Endothelial cell of umbilical vein (primary cell): Measurements from ENCODE around the gene COL4A2. TPM values are rescaled to one million over a fixed set of nuclear protein-coding genes. Genes with fewer than 3 reads are reported as not detected.

ENCODE experiments used
- BruUV-seq: library from RNA; stranded (reverse); fragments of 400-500 nt; replicated peaks from 2 replicates; lab custom pipeline; 2021; lab: Mats Ljungman, UMichigan
- CTCF ChIA-PET: fragments of 300-600, 350-600 bp; sonication (Branson Sonifier 250); formaldehyde crosslinking; loops from one replicate; lab custom pipeline; 2021; ENCODE audit warnings: antibody characterized with exemption, inconsistent platforms; lab: Charles Lee
- POLR2A ChIA-PET: fragments of 300-600, 350-600 bp; sonication (Branson Sonifier 250); formaldehyde crosslinking; loops from one replicate; lab custom pipeline; 2021; ENCODE audit warnings: antibody characterized with exemption, inconsistent platforms; lab: Charles Lee
- DNase-seq: peaks from one replicate; pipeline ENCODE4 v3.0.0-alpha.2; 2011; ENCODE audit warnings: low read depth, low spot score
- FAIRE-seq: peaks from 2 replicates; lab custom pipeline; 2011; peaks lifted over from hg19 to GRCh38; lab: Jason Lieb, UNC
- H2AFZ ChIP-seq: 2 replicates; pipeline ENCODE4 v1.6.0; 2012; ENCODE audit warnings: low read depth, low read length, control low read depth, inconsistent platforms
- H3K27ac ChIP-seq: 2 replicates; pipeline ENCODE4 v1.5.1; 2011; ENCODE audit warnings: low read depth, mild to moderate bottlenecking, control low read depth, low read length, moderate library complexity; ENCODE audit not compliant: insufficient read depth
- H3K27me3 ChIP-seq, 2 experiments: 2 replicates each; pipeline versions ENCODE4 v1.6.0 to v1.6.1; 2011; ENCODE audit warnings: low read length in 2 of 2, mixed read lengths in 1 of 2; ENCODE audit not compliant: control insufficient read depth in 2 of 2, insufficient read depth in 2 of 2
- H3K36me3 ChIP-seq, 2 experiments: 2 replicates in 1 of 2; 3 replicates in 1 of 2; pipeline ENCODE4 v1.5.1; 2011; ENCODE audit warnings: low read length in 2 of 2, mild to moderate bottlenecking in 1 of 2, moderate library complexity in 1 of 2; ENCODE audit not compliant: control insufficient read depth in 2 of 2, insufficient read depth in 2 of 2; ENCODE audit errors: extremely low read depth in 1 of 2
- H3K4me1 ChIP-seq: 3 replicates; pipeline ENCODE4 v1.5.1; 2011; ENCODE audit warnings: mild to moderate bottlenecking, low read length; ENCODE audit not compliant: control insufficient read depth, insufficient read depth; ENCODE audit errors: extremely low read depth
- H3K4me2 ChIP-seq: 2 replicates; pipeline ENCODE4 v1.6.1; 2011; ENCODE audit warnings: low read length, control low read depth, mixed read lengths; ENCODE audit not compliant: insufficient read depth
- H3K4me3 ChIP-seq, 3 experiments: fragments of 200-600 bp in 1 of 3; sonication (generic), shearing (Covaris generic) in 1 of 3; replicated peaks in 1 of 3; 2 replicates each; pipeline ENCODE4 v1.5.1; 2011 to 2016; ENCODE audit warnings: control low read depth in 3 of 3, low read length in 3 of 3, mild to moderate bottlenecking in 2 of 3, inconsistent platforms in 1 of 3, low read depth in 1 of 3, moderate library complexity in 1 of 3; ENCODE audit not compliant: insufficient read depth in 1 of 3
- H3K79me2 ChIP-seq: 2 replicates; pipeline ENCODE4 v1.6.0; 2012; ENCODE audit warnings: low read length, inconsistent platforms; ENCODE audit not compliant: control insufficient read depth, insufficient read depth
- H3K9ac ChIP-seq: replicated peaks from 2 replicates; pipeline ENCODE3; 2011; ENCODE audit warnings: low read length, control low read depth; ENCODE audit not compliant: insufficient read depth; ENCODE audit errors: extremely low read depth
- H3K9me1 ChIP-seq: replicated peaks from 3 replicates; pipeline ENCODE4 v1.6.0; 2011; ENCODE audit warnings: mild to moderate bottlenecking, low read length; ENCODE audit not compliant: control insufficient read depth, insufficient read depth; ENCODE audit errors: extremely low read depth
- H3K9me3 ChIP-seq: replicated peaks from 2 replicates; pipeline ENCODE4 v1.5.1; 2012; ENCODE audit warnings: low read length, inconsistent platforms; ENCODE audit not compliant: control insufficient read depth, insufficient read depth
- H4K20me1 ChIP-seq: replicated peaks from 2 replicates; pipeline ENCODE3; 2011; ENCODE audit warnings: mild to moderate bottlenecking, low read length; ENCODE audit not compliant: control insufficient read depth, insufficient read depth; ENCODE audit errors: extremely low read depth
- EZH2 ChIP-seq: IDR thresholded peaks from 2 replicates; pipeline ENCODE4 v1.6.1; 2012; ENCODE audit warnings: borderline replicate concordance, low read depth, mild to moderate bottlenecking, moderate library complexity, low read length, inconsistent platforms; ENCODE audit not compliant: severe bottlenecking
- FOS ChIP-seq: IDR thresholded peaks from 2 replicates; pipeline ENCODE4 v1.6.1; 2011; ENCODE audit warnings: mild to moderate bottlenecking, low read length, moderate library complexity, borderline replicate concordance; ENCODE audit not compliant: insufficient read depth
- GATA2 ChIP-seq: IDR thresholded peaks from 2 replicates; pipeline ENCODE4 v1.7.0; 2011; ENCODE audit warnings: low read depth, mild to moderate bottlenecking, moderate library complexity, mixed read lengths, low read length; ENCODE audit not compliant: insufficient read length, insufficient read depth
- JUN ChIP-seq: IDR thresholded peaks from 2 replicates; pipeline ENCODE4 v1.6.1; 2011; ENCODE audit warnings: borderline replicate concordance, low read depth; ENCODE audit not compliant: insufficient read length, insufficient read depth
- MYC ChIP-seq: IDR thresholded peaks from one replicate; pipeline ENCODE4 v1.6.1; 2011; ENCODE audit warnings: mild to moderate bottlenecking, low read depth, low read length
- POLR2A ChIP-seq: IDR thresholded peaks from 2 replicates; pipeline ENCODE4 v1.6.1; 2012; ENCODE audit warnings: low read depth, mild to moderate bottlenecking, control low read depth, low read length
- POLR2AphosphoS5 ChIP-seq: IDR thresholded peaks from 2 replicates; pipeline ENCODE4 v1.6.1; 2012; ENCODE audit warnings: low read depth, mild to moderate bottlenecking, control low read depth, low read length, moderate library complexity; ENCODE audit not compliant: insufficient read depth
- dilution Hi-C: fragments of 300-500 bp; cut with MboI; formaldehyde crosslinking; loops from one replicate; pipeline ENCODE4 v1.15.0; 2019; ENCODE audit warnings: low sequenced_read_pairs; ENCODE audit not compliant: extremely low pct_ligation_motif_present
- intact Hi-C: fragments of 100-400 bp; cut with micrococcal nuclease; formaldehyde crosslinking; loops from one replicate; pipeline ENCODE4 v1.10.0; 2022
- polyA plus RNA-seq, 4 experiments: library from polyadenylated mRNA; depleted of rRNA in 3 of 4; stranded (reverse) in 3 of 4; unstranded in 1 of 4; fragments of >200 nt; gene quantifications; 2 replicates each; pipeline versions ENCODE4 v1.2.1 to v1.2.3, GENCODE V29; 2011 to 2012; ENCODE audit warnings: missing spikeins in 1 of 4
- total RNA-seq: library from RNA; stranded (reverse); gene quantifications from 2 replicates; pipeline ENCODE4 v1.2.3, GENCODE V29; 2021
- TF ChIP-seq, protein P1 (sequence below), 2 donors: IDR thresholded peaks; 1 replicate in 1 of 2; 2 replicates in 1 of 2; pipeline ENCODE4 v1.5.1; 2011; ENCODE audit warnings: low read length in 2 of 2, mild to moderate bottlenecking in 2 of 2, moderate library complexity in 2 of 2, control low read depth in 1 of 2, inconsistent platforms in 1 of 2, low read depth in 1 of 2; ENCODE audit not compliant: insufficient read depth in 1 of 2; ENCODE audit errors: extremely low read depth in 1 of 2
- TF ChIP-seq, protein P2 (sequence below): IDR thresholded peaks from 2 replicates; pipeline ENCODE4 v1.6.1; 2011; ENCODE audit not compliant: insufficient read depth, insufficient read length

Gene COL4A2
- total and polyA plus RNA-seq, 2 donors (not counting 3 experiments of a cell fraction or from before 2014, with no cell fraction given): 792 to 940 TPM

DNA sequence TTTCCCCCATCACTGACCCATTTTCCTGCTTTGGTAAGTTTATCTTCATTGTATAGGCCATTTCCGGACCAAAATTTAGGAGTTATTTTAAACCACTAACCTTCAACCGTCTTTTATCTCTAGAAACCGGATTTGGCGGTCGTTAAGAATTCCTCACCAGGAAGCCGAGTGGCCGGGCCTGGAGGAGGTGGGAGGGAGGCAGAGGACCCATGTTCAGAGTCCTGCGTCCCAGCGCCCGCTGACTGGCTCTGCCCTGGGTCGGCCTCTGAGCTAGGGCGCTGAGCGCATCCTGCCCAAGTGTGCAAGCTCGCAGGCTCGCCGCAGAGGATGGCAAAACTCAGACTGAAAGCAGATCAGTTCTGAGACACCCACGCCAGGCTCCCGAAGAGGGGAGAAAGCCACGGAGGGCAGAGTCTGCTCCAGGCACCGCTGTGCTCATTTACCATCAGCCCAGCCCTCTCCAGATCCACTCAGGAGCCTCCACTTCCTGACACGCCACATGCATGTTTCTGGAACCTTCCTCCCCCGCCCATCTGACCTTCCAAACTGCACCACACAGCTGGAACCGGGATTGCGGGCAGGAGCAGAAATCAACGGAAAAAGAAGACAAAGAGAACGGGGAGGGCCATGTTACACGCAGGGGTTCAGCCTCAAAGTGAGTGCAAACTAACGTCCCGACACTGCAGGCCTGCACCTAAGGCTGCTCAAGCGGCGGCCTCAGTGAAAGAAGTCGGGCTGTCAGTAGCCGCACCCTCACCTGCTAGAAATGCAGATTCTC is 8.4 kb upstream of the COL4A2 start:
- intact Hi-C loops: loop anchor here (1.0 to 2.0 kb wide), 3 partner anchors 8 to 40 kb away; no protein-coding TSS in a partner anchor
- ChIA-PET POLR2A (interaction anchor here (1.3 kb wide), 1 partner anchor 40 kb away, joined by 3 read pairs; no protein-coding TSS in a partner anchor), CTCF (interaction anchor here (1.1 to 2.8 kb wide), 7 partner anchors 8 to 113 kb away, joined by 3 to 14 read pairs (median 5); partner anchors contain the start of genes COL4A1 and COL4A2)
- Histone ChIP-seq H3K36me3 (peaks cover 0 to 4% of the 10 kb centered on the region in 2 experiments), H3K27ac (peak overlapping the region; percentile 23), H4K20me1 (peaks cover 18% of the 10 kb centered on the region), H3K4me2 (peak overlapping the region; percentile 70), H3K27me3 (no peaks in the 10 kb centered on the region), H3K4me3 (peak overlapping the region in 1 of 3 experiments; percentile 20), H3K9me3 (no peaks in the 10 kb centered on the region), H2AFZ (peak overlapping the region; percentile 13), H3K9me1 (no peaks in the 10 kb centered on the region), H3K9ac (peak overlapping the region; percentile 27), H3K79me2 (peaks cover 64% of the 10 kb centered on the region), H3K4me1 (peaks cover 61% of the 10 kb centered on the region)
- TF ChIP-seq, protein P1, sequence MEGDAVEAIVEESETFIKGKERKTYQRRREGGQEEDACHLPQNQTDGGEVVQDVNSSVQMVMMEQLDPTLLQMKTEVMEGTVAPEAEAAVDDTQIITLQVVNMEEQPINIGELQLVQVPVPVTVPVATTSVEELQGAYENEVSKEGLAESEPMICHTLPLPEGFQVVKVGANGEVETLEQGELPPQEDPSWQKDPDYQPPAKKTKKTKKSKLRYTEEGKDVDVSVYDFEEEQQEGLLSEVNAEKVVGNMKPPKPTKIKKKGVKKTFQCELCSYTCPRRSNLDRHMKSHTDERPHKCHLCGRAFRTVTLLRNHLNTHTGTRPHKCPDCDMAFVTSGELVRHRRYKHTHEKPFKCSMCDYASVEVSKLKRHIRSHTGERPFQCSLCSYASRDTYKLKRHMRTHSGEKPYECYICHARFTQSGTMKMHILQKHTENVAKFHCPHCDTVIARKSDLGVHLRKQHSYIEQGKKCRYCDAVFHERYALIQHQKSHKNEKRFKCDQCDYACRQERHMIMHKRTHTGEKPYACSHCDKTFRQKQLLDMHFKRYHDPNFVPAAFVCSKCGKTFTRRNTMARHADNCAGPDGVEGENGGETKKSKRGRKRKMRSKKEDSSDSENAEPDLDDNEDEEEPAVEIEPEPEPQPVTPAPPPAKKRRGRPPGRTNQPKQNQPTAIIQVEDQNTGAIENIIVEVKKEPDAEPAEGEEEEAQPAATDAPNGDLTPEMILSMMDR (IDR thresholded peaks at IDR 0.05; ENCODE audit: extremely low read depth in 1 of 2, insufficient read depth in 1 of 2, low read depth in 1 of 2, low read length in 2 of 2): no peak
- TF ChIP-seq, protein P2, sequence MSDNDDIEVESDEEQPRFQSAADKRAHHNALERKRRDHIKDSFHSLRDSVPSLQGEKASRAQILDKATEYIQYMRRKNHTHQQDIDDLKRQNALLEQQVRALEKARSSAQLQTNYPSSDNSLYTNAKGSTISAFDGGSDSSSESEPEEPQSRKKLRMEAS: no peak
- no peak for TF ChIP-seq FOS
- no peak for TF ChIP-seq JUN
- no peak for TF ChIP-seq EZH2
- TF ChIP-seq POLR2AphosphoS5: peak; percentile 32
- TF ChIP-seq GATA2: peak; percentile 86
- TF ChIP-seq POLR2A: peak; percentile 4
- no peak for TF ChIP-seq MYC
- dilution Hi-C loops: no loop called here
- FAIRE-seq (peak; percentile 81), DNase-seq (peak; percentile 54)
- no TSS peak for BruUV-seq
